Left ventricle myocardium superior (tissue), 1 donor: ENCODE measurements around the gene ANKRD6. TPM values are rescaled to one million over a fixed set of nuclear protein-coding genes. Genes with fewer than 3 reads are reported as not detected.
A peak's percentile ranks its signal among the peaks of the same experiment; 100 is the strongest.
"Not testable (repeated sequence)": the region's sequence is repeated elsewhere in the genome, so short reads cannot be mapped to it uniquely, and the experiment has no call there.

ENCODE experiments used
- ATAC-seq: fragments of 200-7000 bp; cut with Tn5 transposase; one replicate; pipeline ENCODE4 v1.9.1; 2020; ENCODE audit warnings: mild to moderate bottlenecking, moderate library complexity
- DNase-seq: peaks from one replicate; pipeline ENCODE4 v3.0.0-alpha.2; 2020
- intact Hi-C: fragments of 100-400 bp; cut with micrococcal nuclease; formaldehyde crosslinking; loops from one replicate; pipeline ENCODE4 v1.11.0; 2022
- long read RNA-seq: library from polyadenylated mRNA; unstranded; transcript quantifications from one replicate; pipeline ENCODE4 v2.0.0, GENCODE V29; 2021
- total RNA-seq: library from RNA; stranded (reverse); fragmentation: NEBNext Ultra II Directional; extraction: Animal tissue kit (Norgen Biotek cat#: 25700); gene quantifications from one replicate; pipeline ENCODE4 v1.2.1, GENCODE V29; 2021
- donor health status: DM: no; HTN: yes; CAD: no; lungs with severe emphysema.

The ANKRD6 gene
- 21.4 TPM for total RNA-seq
- long read RNA-seq, full-length matches to known transcripts: 6 of 27 reads
- long read RNA-seq, partial matches to known transcripts: 5 of 27 reads
- long read RNA-seq, other reads (novel, unspliced or antisense): 16 of 27 reads

DNA sequence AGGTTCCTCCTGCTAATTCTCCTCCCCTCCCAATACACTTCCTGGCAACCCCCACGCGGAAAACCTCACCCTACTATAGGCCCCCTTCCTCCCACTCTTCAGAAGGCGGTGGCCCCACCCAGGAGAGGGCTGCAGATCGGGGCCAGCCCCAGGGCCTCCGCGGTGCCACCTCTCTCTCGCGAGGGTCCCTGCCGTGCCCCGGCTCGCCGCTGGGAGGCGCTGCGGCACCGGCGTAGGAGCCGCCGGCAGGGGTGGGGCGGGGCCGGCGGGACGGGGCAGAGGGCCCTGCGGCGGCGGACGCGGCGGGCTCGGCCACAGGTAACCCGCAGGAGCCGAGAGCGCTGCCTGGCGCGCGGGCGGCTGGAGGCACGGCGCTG lies at the start of gene ANKRD6:
Gene ANKRD6 (plus strand): TSS at position 278 of the 377 bp plus-strand sequence. CDS start 133,825 bp downstream, outside the sequence.
- ATAC-seq: peak; percentile 98
- intact Hi-C loops: loop anchor here (5.0 kb wide), 1 partner anchor 179 kb away; no protein-coding TSS in a partner anchor
- peak; percentile 93 for DNase-seq

DNA sequence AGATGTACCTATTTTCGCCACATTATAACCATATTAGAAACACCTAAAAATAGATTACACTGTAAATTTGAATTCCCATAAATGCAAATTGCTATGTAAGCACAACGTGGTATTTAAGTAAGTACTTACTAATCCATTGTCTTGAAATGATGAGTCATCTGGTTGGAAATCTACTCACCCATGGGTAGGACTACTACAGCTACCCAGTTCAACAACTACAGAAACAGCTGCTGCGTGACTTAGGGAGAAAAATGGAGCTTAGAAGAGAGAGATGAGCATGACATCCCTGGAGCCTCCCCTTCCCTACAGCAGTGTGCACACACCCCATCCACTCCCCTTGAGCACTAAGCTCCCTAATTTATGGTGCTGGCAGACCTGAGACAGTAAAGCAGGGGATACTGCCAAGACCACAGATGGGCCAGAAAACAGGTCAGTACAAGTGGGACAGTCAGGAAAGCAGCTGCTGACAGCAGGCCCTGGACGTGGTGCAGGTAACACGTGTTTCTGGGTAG lies 47.7 kb upstream of the ANKRD6 start:
- intact Hi-C loops: no loop called here
- peak; percentile 77 for ATAC-seq
- DNase-seq: no peak

DNA sequence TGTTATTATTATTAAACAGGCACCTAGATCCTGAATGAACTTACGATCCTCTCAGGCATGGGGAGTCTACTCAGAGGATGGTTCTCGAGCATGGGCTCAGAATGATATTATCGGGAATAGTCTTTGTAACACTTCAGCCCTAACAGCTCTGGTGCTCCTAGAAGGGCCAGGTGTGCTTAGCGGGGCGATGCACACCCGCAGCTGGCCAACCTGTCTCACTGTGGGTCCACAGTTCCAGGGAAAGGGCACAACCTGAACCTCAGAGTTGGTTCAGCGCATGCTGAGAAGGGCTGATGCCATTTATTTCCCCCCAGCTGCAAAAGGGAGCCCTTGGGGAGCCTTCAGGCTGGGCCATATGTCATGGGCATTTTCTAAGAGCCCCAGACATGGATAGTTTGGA lies 47.1 kb upstream of the ANKRD6 start:
- ATAC-seq (no peak), DNase-seq (no peak)
- intact Hi-C loops: no loop called here

DNA sequence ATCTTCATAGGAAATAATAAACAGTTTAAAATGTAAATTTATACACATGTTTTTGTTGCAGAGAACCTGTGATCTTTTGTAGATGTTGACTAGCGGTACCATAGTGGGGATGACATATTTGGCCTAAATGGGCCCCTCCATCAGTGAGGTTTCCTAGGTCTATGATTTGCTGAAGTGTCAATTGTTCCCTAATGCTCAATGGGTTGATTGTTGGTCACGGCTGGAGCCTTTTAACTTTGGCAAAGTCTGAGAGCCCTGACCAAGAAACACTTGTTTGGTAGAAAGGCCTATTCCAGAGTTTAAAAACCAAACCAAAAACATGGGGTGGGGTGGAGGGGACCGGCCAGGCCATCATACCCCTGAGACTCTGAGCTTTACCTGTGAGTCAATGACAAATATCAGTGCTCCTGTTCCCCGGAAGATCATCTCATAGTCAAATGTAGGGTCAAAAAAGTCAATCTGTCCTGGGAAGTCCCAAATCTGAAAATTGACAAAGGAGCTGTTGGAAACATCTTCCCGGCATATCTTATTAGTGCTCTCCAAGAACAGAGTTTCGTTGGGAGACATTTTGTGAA lies 45.9 kb upstream of the ANKRD6 start:
- ATAC-seq: no peak
- intact Hi-C loops: no loop called here
- no peak for DNase-seq

DNA sequence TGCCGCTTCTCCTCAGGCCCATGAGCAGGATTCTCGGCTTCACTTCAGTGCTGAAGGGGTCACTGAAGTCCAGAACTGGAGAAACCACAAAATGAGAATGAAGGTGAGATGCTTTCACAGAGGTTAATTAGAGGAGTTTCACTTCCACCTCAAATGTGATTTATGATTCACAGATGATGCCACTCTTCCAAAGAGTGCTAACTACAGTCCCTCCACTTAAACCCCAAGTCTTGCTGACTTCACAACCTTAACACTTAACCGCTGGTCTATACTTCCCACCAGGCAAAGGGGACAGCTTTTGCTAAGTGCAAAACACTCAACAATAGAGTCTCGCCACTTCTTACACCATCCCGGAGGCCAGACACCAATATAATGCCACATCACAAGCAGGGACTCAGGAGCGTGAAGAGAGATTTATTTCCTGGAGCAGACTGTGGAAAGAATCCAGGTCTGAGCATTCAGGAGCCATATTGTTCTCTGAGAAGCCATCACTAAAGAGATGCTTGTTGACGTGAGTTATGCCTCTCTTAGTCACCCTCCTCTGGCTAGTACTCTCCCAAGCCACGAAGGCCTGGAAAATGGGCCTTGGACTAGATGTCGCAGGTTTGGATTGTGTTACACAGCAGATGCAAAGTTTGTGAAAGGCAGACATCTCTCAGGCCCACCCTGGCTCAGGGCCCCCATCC lies 45.3 kb upstream of the ANKRD6 start:
- DNase-seq: no peak
- intact Hi-C loops: no loop called here
- ATAC-seq: no peak

DNA sequence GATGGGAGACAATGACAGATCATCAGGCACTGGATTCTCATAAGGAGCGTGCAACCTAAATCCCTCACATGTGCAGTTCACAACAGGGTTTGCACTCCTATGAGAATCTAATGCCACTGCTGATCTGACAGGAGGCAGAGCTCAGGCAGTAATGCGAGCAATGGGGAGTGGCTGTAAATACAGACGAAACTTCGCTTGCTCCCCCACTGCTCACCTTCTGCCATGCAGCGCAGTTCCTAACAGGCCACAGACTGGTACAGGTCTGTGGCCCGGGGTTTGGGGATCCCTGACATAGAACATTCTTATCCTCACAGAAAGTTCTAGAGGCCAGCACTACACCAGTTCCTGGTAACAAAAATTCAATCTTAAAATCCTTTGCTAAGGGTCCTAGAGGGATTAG lies 44.1 kb upstream of the ANKRD6 start:
- DNase-seq: no peak
- intact Hi-C loops: no loop called here
- no peak for ATAC-seq

DNA sequence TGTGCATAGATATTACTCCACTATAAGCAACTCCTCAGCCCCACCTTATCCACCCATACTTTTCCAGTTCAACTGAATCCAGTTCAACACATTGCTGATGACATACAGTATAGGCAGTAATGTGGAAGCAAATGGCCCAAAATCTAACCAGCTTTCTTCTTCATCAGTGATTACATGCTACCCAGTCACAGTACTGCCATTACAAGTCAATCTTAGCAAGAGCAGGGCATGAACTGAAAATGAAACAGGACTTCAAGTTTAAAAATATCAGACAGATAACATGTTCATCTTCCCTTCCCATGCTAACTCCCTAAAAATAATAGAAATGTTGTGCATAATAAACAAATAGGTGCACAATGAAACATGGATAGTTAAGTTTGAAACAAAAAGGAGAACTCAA lies 40.1 kb upstream of the ANKRD6 start:
- no peak for ATAC-seq
- intact Hi-C loops: no loop called here
- no peak for DNase-seq

DNA sequence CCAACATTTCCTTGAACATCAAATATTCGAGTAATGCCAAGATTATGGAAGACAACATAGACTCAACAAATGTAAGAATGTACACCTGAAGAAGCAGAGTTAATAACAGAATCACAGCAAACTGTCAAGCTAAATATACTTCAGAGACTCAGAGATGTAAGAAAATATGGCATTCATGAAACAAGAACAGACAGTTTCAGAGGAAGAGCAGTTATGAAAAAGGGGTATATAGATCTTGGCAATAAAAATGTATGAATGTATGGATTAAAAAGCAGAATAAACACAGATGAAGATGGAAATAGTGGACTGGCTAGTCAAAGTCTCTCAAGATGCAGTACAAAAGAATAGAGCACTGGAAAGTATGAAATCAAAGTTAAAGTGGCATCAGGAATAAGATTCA lies 39.3 kb upstream of the ANKRD6 start:
- intact Hi-C loops: no loop called here
- DNase-seq: no peak
- no peak for ATAC-seq

DNA sequence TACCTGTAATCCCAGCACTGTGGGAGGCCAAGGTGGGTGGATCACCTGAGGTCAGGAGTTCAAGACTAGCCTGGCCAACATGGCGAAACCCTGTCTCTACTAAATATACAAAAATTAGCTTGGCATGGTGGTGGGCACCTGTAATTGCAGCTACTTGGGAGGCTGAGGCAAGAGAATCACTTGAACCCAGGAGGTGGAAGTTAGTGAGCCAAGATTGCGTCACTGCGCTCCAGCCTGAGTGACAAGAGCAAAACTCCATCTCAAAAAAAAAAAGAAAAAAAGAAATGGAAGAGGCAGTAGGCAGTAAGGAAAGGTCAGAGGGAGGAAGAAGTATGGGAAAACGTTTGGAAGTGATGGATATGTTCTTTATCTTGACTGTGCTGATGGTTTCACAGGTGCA lies 35.1 kb upstream of the ANKRD6 start:
- intact Hi-C loops, DNase-seq, ATAC-seq: not testable (repeated sequence)

DNA sequence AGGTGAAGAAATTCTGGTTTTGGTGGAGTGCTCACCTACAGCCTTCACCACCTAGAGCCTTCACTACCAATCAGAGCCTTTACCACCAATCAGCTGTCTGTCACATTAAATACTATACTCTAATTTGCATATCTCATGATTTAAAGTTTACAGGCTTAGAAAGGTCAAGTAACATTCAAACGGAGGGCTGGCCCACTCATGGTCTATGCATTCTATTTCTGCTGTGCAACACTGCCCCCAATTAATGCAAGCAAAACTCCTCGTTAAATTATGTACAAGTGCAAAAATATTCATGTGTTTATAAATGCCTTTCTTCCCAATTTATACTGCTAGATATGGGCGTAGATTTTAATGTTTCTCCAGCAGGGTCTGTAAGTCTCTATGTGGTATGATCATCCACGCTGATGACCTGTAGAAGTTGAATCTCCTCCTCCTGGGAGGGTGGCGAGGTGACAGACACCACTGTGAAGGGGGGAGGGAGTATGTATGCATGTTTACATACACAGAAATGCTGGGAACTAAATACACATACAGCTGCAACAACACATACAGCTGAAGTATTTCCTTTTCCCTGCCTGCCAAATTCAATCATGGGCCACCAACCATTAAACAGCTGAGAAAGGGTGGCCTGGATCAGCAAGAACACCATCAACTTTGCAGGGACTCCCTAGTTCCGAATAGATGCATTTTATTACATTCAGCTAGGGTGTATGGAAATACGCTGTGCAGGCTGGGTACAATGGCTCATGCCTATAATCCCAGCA lies 34.0 kb upstream of the ANKRD6 start:
- DNase-seq: no peak
- intact Hi-C loops: no loop called here
- no peak for ATAC-seq

DNA sequence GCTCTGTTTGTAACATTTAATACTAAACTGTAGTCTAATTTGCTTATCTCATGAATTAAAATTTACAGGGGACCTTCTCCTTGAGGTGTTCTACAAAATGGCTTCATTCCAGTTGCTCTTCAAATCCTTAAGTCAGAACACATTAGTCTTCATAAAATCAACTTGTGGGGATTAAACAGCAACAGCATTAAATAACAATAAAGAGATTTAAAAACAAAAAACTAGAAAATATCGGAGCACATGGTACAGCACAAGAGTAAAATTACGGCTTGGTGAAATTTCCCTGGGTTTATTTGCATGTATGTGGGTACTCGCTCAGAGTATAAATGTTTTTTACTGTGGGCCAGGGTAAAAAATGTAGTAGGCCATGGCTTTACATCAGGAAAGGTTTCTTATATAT lies 32.9 kb upstream of the ANKRD6 start:
- DNase-seq: no peak
- intact Hi-C loops: no loop called here
- ATAC-seq: no peak

DNA sequence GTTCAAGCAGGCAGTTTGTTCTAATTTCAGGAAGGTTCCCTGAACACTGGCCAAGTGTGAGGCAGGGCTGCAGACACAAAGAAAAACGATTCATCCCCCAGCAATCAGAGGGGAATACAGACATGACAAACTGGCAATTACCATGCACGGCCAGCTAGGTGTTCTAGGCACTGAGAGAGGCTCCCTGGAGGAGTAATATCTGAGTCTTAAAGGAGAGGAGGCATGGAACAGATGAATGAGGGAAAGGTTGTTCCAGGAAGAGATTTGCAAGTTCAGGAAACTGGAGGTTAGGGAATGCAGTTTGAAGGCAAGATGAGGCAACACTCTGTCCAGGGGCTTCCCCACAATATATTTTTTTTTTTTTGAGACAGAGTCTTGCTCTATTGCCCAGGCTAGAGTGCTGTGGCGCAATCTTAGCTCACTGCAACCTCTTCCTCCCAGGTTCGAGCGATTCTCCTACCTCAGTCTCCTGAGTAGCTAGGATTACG lies 32.0 kb upstream of the ANKRD6 start:
- intact Hi-C loops: no loop called here
- DNase-seq (no peak), ATAC-seq (peak; percentile 11)

DNA sequence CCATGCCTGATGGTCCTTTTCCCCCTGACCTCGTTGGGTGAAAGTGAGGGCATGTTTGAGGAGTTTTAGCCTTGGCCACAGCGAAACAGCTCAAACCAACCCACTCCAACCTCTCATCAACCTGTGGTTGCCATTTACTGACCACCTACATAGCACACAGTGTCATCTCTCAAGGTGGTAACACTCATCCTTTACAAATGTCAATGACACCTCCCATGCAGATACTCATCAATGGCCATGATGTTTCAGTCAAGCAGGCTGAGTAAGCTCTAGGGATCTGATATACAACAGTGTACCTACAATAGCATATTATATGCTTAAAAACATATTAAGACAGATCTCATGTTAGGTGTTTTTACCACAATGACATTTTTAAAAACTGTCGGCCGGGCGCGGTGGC lies 30.2 kb upstream of the ANKRD6 start:
- ATAC-seq (no peak), DNase-seq (no peak)
- intact Hi-C loops: no loop called here

DNA sequence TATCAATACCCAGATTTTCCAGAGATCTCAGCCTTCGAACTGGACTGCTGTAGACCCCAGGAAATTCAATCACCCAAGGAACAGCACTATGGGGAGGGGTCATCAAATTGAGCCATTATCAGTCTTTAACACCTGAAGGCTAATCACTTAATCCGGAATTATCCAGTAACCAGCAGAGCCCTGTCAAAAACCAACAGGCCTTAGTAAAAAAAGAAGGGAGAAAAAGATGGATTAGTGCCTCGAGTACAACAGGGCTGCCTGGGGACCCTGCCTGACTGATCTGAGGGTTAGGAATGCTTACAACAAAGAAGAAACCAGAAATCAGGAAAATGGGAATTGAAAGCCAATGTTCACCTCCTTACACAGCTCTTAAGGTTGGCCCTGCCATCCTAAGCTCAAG lies 28.4 kb upstream of the ANKRD6 start:
- ATAC-seq: no peak
- intact Hi-C loops: no loop called here

DNA sequence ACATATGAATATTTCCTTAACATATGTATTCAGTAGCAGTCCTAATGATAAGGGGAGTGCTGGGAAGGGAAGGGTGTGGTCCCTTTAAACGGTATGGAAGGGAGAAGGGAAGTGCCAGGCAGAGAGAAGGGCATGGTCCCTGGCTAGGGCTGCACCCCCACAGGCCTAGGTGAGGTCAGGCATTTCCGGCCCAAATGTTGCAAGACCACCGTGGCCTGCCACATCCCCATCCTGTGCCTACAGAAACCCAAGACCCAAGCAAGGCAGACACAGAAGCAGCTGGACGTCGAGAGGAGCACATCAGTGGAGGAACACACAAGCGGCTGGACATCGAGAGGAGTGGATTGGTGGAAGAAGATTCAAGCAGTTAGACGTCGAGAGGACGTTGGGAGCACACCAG lies 26.8 kb upstream of the ANKRD6 start:
- intact Hi-C loops: no loop called here
- ATAC-seq (no peak), DNase-seq (no peak)

More for the DNA sequence above, 28.4 kb upstream of the ANKRD6 start:
- DNase-seq: no peak

DNA sequence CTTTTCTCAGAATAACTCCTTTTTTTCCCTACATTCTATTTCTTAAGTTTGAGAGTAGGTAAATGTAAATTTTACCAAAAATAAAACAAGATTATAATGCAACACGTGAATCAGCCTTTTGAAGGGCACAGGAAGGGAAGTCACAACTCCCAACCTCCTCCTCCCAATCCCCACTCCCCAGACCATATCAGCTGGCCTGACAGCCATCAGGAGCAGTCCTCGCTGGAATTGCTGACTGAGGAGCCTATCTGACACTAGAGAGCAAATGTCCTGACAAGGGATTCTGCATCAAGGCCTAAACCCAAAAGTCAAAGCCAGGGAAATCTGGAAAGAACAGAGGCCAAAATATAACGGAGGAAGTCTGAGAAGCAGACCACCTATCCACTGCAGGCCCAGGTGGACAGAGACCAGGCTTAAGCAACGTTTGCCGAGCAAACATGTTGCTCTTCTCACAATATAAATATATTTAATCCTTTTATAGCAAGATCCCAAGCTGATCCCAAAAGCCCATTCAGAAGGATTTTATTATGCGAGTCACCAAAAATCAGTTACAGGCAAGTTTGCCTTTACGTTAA lies 23.4 kb upstream of the ANKRD6 start:
- intact Hi-C loops: no loop called here
- ATAC-seq: peak; percentile 44
- DNase-seq: peak; percentile 37

DNA sequence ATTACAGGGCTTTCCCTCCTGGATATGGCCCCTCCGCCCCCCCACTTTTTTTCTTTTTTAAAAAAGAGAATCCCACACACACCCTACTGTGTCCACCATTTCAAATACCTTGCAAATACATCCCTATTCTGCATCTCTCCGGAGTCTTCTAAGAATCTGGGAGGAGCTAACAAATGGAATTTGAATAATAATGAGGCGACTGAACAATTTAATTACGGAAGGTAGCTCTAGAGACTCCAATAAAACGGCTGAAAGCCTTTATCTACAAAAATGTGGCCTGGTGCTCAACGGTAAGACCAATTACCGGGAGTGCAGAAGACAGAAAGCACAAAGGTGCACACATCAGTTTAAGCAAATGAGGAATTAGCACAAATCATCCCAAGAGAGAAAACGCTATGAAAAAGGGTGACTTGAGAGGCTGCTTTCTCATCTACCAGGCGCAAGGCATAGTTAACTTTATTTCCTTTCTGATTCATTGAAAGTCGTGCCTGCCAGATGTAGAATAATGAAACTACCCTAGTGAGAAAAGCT lies 22.7 kb upstream of the ANKRD6 start:
- DNase-seq (no peak), ATAC-seq (no peak)
- intact Hi-C loops: no loop called here

DNA sequence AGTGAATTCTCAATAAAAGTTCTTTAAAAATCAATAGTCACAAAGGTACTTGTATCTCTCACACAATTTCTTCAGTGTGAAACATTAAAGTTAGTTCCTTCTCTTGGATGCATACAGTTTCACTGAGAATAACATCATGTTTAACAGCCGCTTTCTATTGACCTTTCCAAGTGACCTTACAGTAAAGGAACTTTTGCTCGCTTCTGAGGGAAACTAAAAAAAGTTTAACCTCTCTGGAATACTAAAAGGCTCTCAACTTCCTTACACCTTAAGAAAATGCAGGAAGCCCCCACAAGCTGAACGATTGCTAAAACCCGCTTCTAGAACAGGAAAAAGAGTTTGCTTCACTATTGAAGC lies 22.2 kb upstream of the ANKRD6 start:
- no peak for ATAC-seq
- no peak for DNase-seq
- intact Hi-C loops: no loop called here
